ENCODE results near the gene ZNRF3.

ZNRF3 gene

GRCh38 chr22:28952857-28953256, 69.5 kb downstream of the ZNRF3 start:
- DNase-seq (ENCODE audit: low read depth in 2 of 2) = peak; percentile 33

GRCh38 chr22:28953403-28953802, 70.0 kb downstream of the ZNRF3 start:
- DNase-seq (ENCODE audit: low read depth in 2 of 2) = no peak

GRCh38 chr22:28953976-28954880, 70.9 kb downstream of the ZNRF3 start:
- DNase-seq (ENCODE audit: low read depth in 2 of 2) = no peak

- DNase-seq (ENCODE audit: low read depth in 2 of 2) = no peak
These were observed 72.4 kb downstream of the ZNRF3 start for GRCh38 chr22:28955817-28956216.

- no peak for DNase-seq (ENCODE audit: low read depth in 2 of 2)
These were observed 73.1 kb downstream of the ZNRF3 start for GRCh38 chr22:28956506-28956905.

GRCh38 chr22:28958611-28959010, 75.2 kb downstream of the ZNRF3 start:
- no peak for DNase-seq (ENCODE audit: low read depth in 2 of 2)

GRCh38 chr22:28962042-28962554, 78.7 kb downstream of the ZNRF3 start:
- no peak for DNase-seq (ENCODE audit: low read depth in 2 of 2)

GRCh38 chr22:28963362-28963761, 80.0 kb downstream of the ZNRF3 start:
- DNase-seq (ENCODE audit: low read depth in 2 of 2) = no peak

- no peak for DNase-seq (ENCODE audit: low read depth in 2 of 2)
These were observed 83.8 kb downstream of the ZNRF3 start for GRCh38 chr22:28967163-28967665.

GRCh38 chr22:28967969-28968368, 84.6 kb downstream of the ZNRF3 start:
- DNase-seq (ENCODE audit: low read depth in 2 of 2) = no peak

- no peak for DNase-seq (ENCODE audit: low read depth in 2 of 2)
These were observed 86.2 kb downstream of the ZNRF3 start for GRCh38 chr22:28969401-28970168.

- no peak for DNase-seq (ENCODE audit: low read depth in 2 of 2)
These were observed 90.0 kb downstream of the ZNRF3 start for GRCh38 chr22:28973352-28973751.

GRCh38 chr22:28977060-28977459, 93.7 kb downstream of the ZNRF3 start:
- no peak for DNase-seq (ENCODE audit: low read depth in 2 of 2)

GRCh38 chr22:28977481-28977971, 94.2 kb downstream of the ZNRF3 start:
- DNase-seq (ENCODE audit: low read depth in 2 of 2) = no peak

GRCh38 chr22:28978158-28978557, 94.8 kb downstream of the ZNRF3 start:
- DNase-seq (ENCODE audit: low read depth in 2 of 2) = no peak

- DNase-seq (ENCODE audit: low read depth in 2 of 2) = no peak
These were observed 95.8 kb downstream of the ZNRF3 start for GRCh38 chr22:28978863-28979796.

GRCh38 chr22:28980326-28980725, 97.0 kb downstream of the ZNRF3 start:
- DNase-seq (ENCODE audit: low read depth in 2 of 2) = no peak

- DNase-seq (ENCODE audit: low read depth in 2 of 2) = no peak
These were observed 98.6 kb downstream of the ZNRF3 start for GRCh38 chr22:28981818-28982499.

- no peak for DNase-seq (ENCODE audit: low read depth in 2 of 2)
These were observed 99.8 kb downstream of the ZNRF3 start for GRCh38 chr22:28983190-28983589.

GRCh38 chr22:28983788-28984441, 100.5 kb downstream of the ZNRF3 start:
- no peak for DNase-seq (ENCODE audit: low read depth in 2 of 2)

Measured in fibroblast of skin of left quadriceps (primary cell).